ENCODE data around the gene ARRDC4. TPM values are rescaled to one million over a fixed set of nuclear protein-coding genes. Genes with fewer than 3 reads are reported as not detected.

Gene ARRDC4, protein sequence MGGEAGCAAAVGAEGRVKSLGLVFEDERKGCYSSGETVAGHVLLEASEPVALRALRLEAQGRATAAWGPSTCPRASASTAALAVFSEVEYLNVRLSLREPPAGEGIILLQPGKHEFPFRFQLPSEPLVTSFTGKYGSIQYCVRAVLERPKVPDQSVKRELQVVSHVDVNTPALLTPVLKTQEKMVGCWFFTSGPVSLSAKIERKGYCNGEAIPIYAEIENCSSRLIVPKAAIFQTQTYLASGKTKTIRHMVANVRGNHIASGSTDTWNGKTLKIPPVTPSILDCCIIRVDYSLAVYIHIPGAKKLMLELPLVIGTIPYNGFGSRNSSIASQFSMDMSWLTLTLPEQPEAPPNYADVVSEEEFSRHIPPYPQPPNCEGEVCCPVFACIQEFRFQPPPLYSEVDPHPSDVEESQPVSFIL
- 32.9 TPM for total RNA-seq (2013)
- polyA plus RNA-seq (10 to 100 TPM; 13.0 to 40.5 (median 19.0) TPM), polyA minus RNA-seq (17.2 and 27.0 TPM in 2 replicates), total RNA-seq (40.7 to 274 (median 78.5) reads per million in 11 experiments)

DNA sequence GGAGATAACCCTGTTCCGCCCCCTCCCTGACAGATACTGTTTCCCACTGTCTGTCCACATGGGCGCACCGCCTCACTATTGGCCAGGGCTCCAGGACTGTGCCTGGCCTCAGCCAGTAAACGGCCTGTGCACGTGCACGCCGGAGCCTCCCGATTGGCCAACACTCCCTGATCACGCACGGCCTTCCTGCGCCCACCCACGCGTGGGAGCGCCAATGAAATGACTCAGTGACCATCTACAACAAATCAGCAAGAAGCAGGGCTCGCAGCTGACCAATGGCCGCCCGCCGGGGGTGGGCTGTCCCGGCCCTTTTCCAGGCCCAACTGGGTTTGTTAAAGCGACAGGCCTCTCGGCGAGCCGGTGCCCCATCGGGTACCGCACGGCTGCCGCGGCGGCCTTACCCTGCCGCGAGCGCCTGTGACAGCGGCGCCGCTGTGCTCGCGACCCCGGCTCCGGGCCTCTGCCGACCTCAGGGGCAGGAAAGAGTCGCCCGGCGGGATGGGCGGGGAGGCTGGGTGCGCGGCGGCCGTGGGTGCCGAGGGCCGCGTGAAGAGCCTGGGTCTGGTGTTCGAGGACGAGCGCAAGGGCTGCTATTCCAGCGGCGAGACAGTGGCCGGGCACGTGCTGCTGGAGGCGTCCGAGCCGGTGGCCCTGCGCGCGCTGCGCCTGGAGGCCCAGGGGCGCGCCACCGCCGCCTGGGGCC lies at the start of gene ARRDC4:
Gene ARRDC4 (plus strand): TSS at position 340 of the 703 bp plus-strand sequence. CDS start 159 bp downstream, at position 499.
- Mint-ChIP-seq H3K27ac (peak within 1 kb of the TSS; percentile 82 to 96 (median 91)), H3K4me1 (peaks cover 39% of the 10 kb centered on the region), H3K4me3 (peak within 1 kb of the TSS; percentile 84 to 93), H3K36me3 (peaks cover 10% of the 10 kb centered on the region in 2 donors), H3K27me3 (ENCODE audit: low read depth in 3 of 3) (peaks cover 0 to 4% (median 0%) of the 10 kb centered on the region in 3 donors), H3K9me3 (peaks cover 0 to 4% (median 0%) of the 10 kb centered on the region in 7 donors)
- H3K36me3 ChIP-seq (replicated peaks in 1 of 2; ENCODE audit: control insufficient read depth in 1 of 2, insufficient read depth in 2 of 2, low read length in 2 of 2) = peaks cover 0 to 9% of the 10 kb centered on the region in 2 donors
- peaks cover 41% of the 10 kb centered on the region for H4K20me1 ChIP-seq (ENCODE audit: insufficient read depth, low read length)
- peak within 1 kb of the TSS; percentile 78 to 90 (median 78) for H3K4me3 ChIP-seq (replicated peaks in 1 of 3; ENCODE audit: low read depth in 2 of 3, low read length in 3 of 3)
- H2AFZ ChIP-seq (ENCODE audit: insufficient read depth, low read depth, low read length, poor library complexity, severe bottlenecking) = peak within 1 kb of the TSS; percentile 80
- DNase-seq = peak; percentile 100
- H3K9me3 ChIP-seq (replicated peaks in 1 of 2; ENCODE audit: control insufficient read depth in 1 of 2, insufficient read depth in 1 of 2, low read length in 2 of 2) = no peaks in the 10 kb centered on the region
- H3K79me2 ChIP-seq (ENCODE audit: insufficient read depth, low read length) = peaks cover 47% of the 10 kb centered on the region
- peak within 1 kb of the TSS; percentile 87 for H3K4me2 ChIP-seq (replicated peaks; ENCODE audit: extremely low read depth, low read length, poor library complexity, severe bottlenecking)
- TF ChIP-seq, protein P1, sequence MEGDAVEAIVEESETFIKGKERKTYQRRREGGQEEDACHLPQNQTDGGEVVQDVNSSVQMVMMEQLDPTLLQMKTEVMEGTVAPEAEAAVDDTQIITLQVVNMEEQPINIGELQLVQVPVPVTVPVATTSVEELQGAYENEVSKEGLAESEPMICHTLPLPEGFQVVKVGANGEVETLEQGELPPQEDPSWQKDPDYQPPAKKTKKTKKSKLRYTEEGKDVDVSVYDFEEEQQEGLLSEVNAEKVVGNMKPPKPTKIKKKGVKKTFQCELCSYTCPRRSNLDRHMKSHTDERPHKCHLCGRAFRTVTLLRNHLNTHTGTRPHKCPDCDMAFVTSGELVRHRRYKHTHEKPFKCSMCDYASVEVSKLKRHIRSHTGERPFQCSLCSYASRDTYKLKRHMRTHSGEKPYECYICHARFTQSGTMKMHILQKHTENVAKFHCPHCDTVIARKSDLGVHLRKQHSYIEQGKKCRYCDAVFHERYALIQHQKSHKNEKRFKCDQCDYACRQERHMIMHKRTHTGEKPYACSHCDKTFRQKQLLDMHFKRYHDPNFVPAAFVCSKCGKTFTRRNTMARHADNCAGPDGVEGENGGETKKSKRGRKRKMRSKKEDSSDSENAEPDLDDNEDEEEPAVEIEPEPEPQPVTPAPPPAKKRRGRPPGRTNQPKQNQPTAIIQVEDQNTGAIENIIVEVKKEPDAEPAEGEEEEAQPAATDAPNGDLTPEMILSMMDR (IDR thresholded peaks at IDR 0.05) = no peak
- no peaks in the 10 kb centered on the region for H3K27me3 ChIP-seq (ENCODE audit: control insufficient read depth in 2 of 2, insufficient read depth in 2 of 2, low read length in 2 of 2)
- peaks cover 29 to 50% of the 10 kb centered on the region in 2 donors for H3K4me1 ChIP-seq (ENCODE audit: control insufficient read depth in 1 of 2, insufficient read depth in 2 of 2, low read length in 2 of 2)
- H3K9ac ChIP-seq (ENCODE audit: insufficient read depth, low read length, poor library complexity, severe bottlenecking) = peak within 1 kb of the TSS; percentile 83
- WGBS (ENCODE audit: insufficient coverage) = under 1% methylated on average over 69 of the region's 69 CpGs
- peak within 1 kb of the TSS; percentile 80 to 88 for H3K27ac ChIP-seq (ENCODE audit: low read depth in 1 of 2, low read length in 2 of 2)
- intact Hi-C loops (cut with micrococcal nuclease) = no loop called here

DNA sequence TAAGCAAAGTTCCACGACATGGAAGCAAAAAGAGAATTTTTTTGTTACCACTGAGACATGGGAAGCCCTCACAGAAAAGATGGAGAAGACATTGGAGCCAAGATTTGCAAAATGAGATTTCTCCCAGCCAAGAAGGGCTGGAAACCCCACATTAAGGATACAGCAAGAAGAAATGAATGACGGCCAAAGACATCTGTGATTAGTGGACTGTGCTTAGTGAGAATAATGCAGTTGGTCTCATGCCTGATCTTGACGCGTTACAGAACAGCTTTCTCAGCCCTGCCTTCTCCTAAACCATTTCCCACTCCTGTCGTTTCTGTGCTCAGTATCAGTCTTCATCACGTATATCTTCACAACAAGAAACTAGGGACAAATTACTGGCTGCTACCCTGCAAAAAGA lies 45.8 kb upstream of the ARRDC4 start:
- H3K4me1 Mint-ChIP-seq = peaks cover 6% of the 10 kb centered on the region
- no peaks in the 10 kb centered on the region for H3K79me2 ChIP-seq (ENCODE audit: insufficient read depth, low read length)
- no peaks in the 10 kb centered on the region for H3K9me3 Mint-ChIP-seq
- no peak overlapping the region for H3K4me3 ChIP-seq (replicated peaks in 1 of 3; ENCODE audit: low read depth in 2 of 3, low read length in 3 of 3)
- H3K27me3 ChIP-seq (ENCODE audit: control insufficient read depth in 2 of 2, insufficient read depth in 2 of 2, low read length in 2 of 2) = no peaks in the 10 kb centered on the region
- no peak for DNase-seq
- intact Hi-C loops (cut with micrococcal nuclease) = no loop called here
- peaks cover 0 to 3% of the 10 kb centered on the region in 2 donors for H3K4me1 ChIP-seq (ENCODE audit: control insufficient read depth in 1 of 2, insufficient read depth in 2 of 2, low read length in 2 of 2)
- no peak overlapping the region for H2AFZ ChIP-seq (ENCODE audit: insufficient read depth, low read depth, low read length, poor library complexity, severe bottlenecking)
- H3K4me3 Mint-ChIP-seq = no peak overlapping the region
- TF ChIP-seq, protein P1 (IDR thresholded peaks at IDR 0.05) = no peak
- H3K27ac Mint-ChIP-seq = no peak overlapping the region
- H3K36me3 ChIP-seq (replicated peaks in 1 of 2; ENCODE audit: control insufficient read depth in 1 of 2, insufficient read depth in 2 of 2, low read length in 2 of 2) = no peaks in the 10 kb centered on the region
- no peaks in the 10 kb centered on the region for H3K9me3 ChIP-seq (replicated peaks in 1 of 2; ENCODE audit: control insufficient read depth in 1 of 2, insufficient read depth in 1 of 2, low read length in 2 of 2)
- H3K4me2 ChIP-seq (replicated peaks; ENCODE audit: extremely low read depth, low read length, poor library complexity, severe bottlenecking) = no peak overlapping the region
- H3K27me3 Mint-ChIP-seq (ENCODE audit: low read depth in 3 of 3) = peaks cover under 1 to 4% (median 4%) of the 10 kb centered on the region in 3 donors
- H3K27ac ChIP-seq (ENCODE audit: low read depth in 1 of 2, low read length in 2 of 2) = no peak overlapping the region
- WGBS (ENCODE audit: insufficient coverage) = no CpG with 5 or more reads among the region's 6 CpGs
- H4K20me1 ChIP-seq (ENCODE audit: insufficient read depth, low read length) = no peaks in the 10 kb centered on the region
- H3K36me3 Mint-ChIP-seq = no peaks in the 10 kb centered on the region
- H3K9ac ChIP-seq (ENCODE audit: insufficient read depth, low read length, poor library complexity, severe bottlenecking) = no peak overlapping the region
